ENCODE data around the gene MGLL.

The MGLL gene

DNA sequence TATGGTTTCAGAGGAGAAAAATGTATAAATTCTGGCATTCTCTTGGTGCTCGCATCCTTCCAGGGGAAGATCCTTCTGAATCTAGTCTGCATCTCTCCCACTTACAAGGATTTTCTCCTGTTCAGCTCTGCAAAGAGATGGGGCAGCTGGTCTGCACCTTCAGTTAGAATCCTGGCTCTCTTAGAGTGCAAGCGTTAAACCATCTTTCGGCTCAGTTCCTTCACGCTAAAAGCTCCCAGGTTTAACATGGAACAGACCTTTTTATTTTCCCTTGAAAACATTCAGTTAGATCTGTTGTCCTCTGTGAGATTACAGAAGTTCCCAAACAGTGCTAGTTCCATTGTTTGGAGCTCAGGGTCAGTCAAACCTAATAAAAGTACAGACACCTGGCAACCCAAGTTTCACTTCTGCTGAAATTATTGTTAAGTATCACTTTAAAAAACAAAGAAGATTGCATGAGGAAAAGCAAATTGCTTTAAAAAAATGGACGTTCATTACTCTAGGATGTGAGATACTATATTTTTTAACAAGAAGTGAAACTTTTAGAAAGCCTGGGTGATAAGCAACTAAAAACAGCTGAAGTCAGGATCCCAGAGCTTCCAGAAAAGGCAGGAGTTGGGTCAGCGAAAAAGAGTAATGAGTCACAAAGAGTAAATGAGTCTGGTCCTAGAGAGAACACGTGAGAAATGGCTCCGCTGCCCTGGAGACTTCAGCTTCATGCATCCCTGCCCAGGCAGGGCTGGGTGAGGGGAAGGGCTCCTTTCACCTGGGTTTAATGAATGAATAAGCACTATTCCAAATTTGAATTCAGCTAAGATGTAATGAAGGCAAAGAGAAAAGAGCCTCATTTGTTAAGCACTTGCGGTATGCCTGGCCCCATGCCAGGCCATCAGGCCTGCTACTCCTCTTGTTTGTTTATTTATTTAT lies 86.3 kb downstream of the MGLL start:
- H3K27me3 ChIP-seq (ENCODE audit: low read depth, low read length): no peaks in the 10 kb centered on the region
- TF ChIP-seq CTCF (IDR thresholded peaks at IDR 0.05; ENCODE audit: low read depth, low read length) (no peak), EZH2phosphoT487 (IDR thresholded peaks at IDR 0.05; ENCODE audit: low read depth) (no peak)
- peaks cover 68% of the 10 kb centered on the region for H3K79me2 ChIP-seq (ENCODE audit: low read length)
- no peaks in the 10 kb centered on the region for H4K20me1 ChIP-seq (ENCODE audit: insufficient read depth, low read length)
- peak overlapping the region; percentile 81 for H3K4me2 ChIP-seq (ENCODE audit: low read length)
- no peak overlapping the region for H2AFZ ChIP-seq (ENCODE audit: low read depth, low read length)
- H3K4me1 ChIP-seq (ENCODE audit: low read length): peaks cover 77% of the 10 kb centered on the region
- H3K9me3 ChIP-seq (ENCODE audit: insufficient read depth, low read length): no peaks in the 10 kb centered on the region
- peak overlapping the region; percentile 95 for H3K27ac ChIP-seq (ENCODE audit: low read length)
- H3K36me3 ChIP-seq (replicated peaks; ENCODE audit: low read depth, low read length): peaks cover 23% of the 10 kb centered on the region
- H3K9ac ChIP-seq (ENCODE audit: low read length): peak overlapping the region; percentile 84
- H3K4me3 ChIP-seq (ENCODE audit: low read length): peak overlapping the region; percentile 74

- Histone ChIP-seq H3K9ac (ENCODE audit: low read length) (peak overlapping the region; percentile 84), H3K4me1 (ENCODE audit: low read length) (peaks cover 89% of the 10 kb centered on the region)
Measured at GRCh38 chr3:127734754-127735473, 87.4 kb downstream of the MGLL start.

GRCh38 chr3:127734181-127734720 lies 88.1 kb downstream of the MGLL start:
- H4K20me1 ChIP-seq (ENCODE audit: insufficient read depth, low read length): no peaks in the 10 kb centered on the region
- peak overlapping the region; percentile 84 for H3K9ac ChIP-seq (ENCODE audit: low read length)
- no peaks in the 10 kb centered on the region for H3K27me3 ChIP-seq (ENCODE audit: low read depth, low read length)
- no peak overlapping the region for H2AFZ ChIP-seq (ENCODE audit: low read depth, low read length)
- peak overlapping the region; percentile 95 for H3K27ac ChIP-seq (ENCODE audit: low read length)
- no peaks in the 10 kb centered on the region for H3K9me3 ChIP-seq (ENCODE audit: insufficient read depth, low read length)
- H3K4me2 ChIP-seq (ENCODE audit: low read length): peak overlapping the region; percentile 81
- H3K4me3 ChIP-seq (ENCODE audit: low read length): peak overlapping the region; percentile 74
- TF ChIP-seq CTCF (IDR thresholded peaks at IDR 0.05; ENCODE audit: low read depth, low read length) (no peak), EZH2phosphoT487 (IDR thresholded peaks at IDR 0.05; ENCODE audit: low read depth) (no peak)
- H3K4me1 ChIP-seq (ENCODE audit: low read length): peaks cover 92% of the 10 kb centered on the region
- peaks cover 27% of the 10 kb centered on the region for H3K36me3 ChIP-seq (replicated peaks; ENCODE audit: low read depth, low read length)
- H3K79me2 ChIP-seq (ENCODE audit: low read length): peaks cover 86% of the 10 kb centered on the region

More at GRCh38 chr3:127734754-127735473, 87.4 kb downstream of the MGLL start:
- H3K9me3 ChIP-seq (ENCODE audit: insufficient read depth, low read length): no peaks in the 10 kb centered on the region
- H3K79me2 ChIP-seq (ENCODE audit: low read length): peaks cover 80% of the 10 kb centered on the region
- peak overlapping the region; percentile 81 for H3K4me2 ChIP-seq (ENCODE audit: low read length)
- TF ChIP-seq EZH2phosphoT487 (IDR thresholded peaks at IDR 0.05; ENCODE audit: low read depth) (no peak), CTCF (IDR thresholded peaks at IDR 0.05; ENCODE audit: low read depth, low read length) (no peak)
- peak overlapping the region; percentile 95 for H3K27ac ChIP-seq (ENCODE audit: low read length)
- no peak overlapping the region for H2AFZ ChIP-seq (ENCODE audit: low read depth, low read length)
- no peaks in the 10 kb centered on the region for H3K27me3 ChIP-seq (ENCODE audit: low read depth, low read length)
- peaks cover 27% of the 10 kb centered on the region for H3K36me3 ChIP-seq (replicated peaks; ENCODE audit: low read depth, low read length)
- no peaks in the 10 kb centered on the region for H4K20me1 ChIP-seq (ENCODE audit: insufficient read depth, low read length)
- H3K4me3 ChIP-seq (ENCODE audit: low read length): peak overlapping the region; percentile 74

GRCh38 chr3:127733781-127734180 lies 88.5 kb downstream of the MGLL start:
- Histone ChIP-seq H3K36me3 (replicated peaks; ENCODE audit: low read depth, low read length) (peaks cover 28% of the 10 kb centered on the region), H4K20me1 (ENCODE audit: insufficient read depth, low read length) (no peaks in the 10 kb centered on the region), H2AFZ (ENCODE audit: low read depth, low read length) (no peak overlapping the region), H3K9me3 (ENCODE audit: insufficient read depth, low read length) (no peaks in the 10 kb centered on the region), H3K9ac (ENCODE audit: low read length) (peak overlapping the region; percentile 84), H3K27ac (ENCODE audit: low read length) (peak overlapping the region; percentile 95), H3K4me2 (ENCODE audit: low read length) (peak overlapping the region; percentile 81), H3K4me1 (ENCODE audit: low read length) (peaks cover 92% of the 10 kb centered on the region), H3K27me3 (ENCODE audit: low read depth, low read length) (no peaks in the 10 kb centered on the region), H3K4me3 (ENCODE audit: low read length) (peak overlapping the region; percentile 74), H3K79me2 (ENCODE audit: low read length) (peaks cover 91% of the 10 kb centered on the region)
- no peak for TF ChIP-seq EZH2phosphoT487 (IDR thresholded peaks at IDR 0.05; ENCODE audit: low read depth)
- TF ChIP-seq CTCF (IDR thresholded peaks at IDR 0.05; ENCODE audit: low read depth, low read length): no peak

Data from OCI-LY3 (cell line).